SK-N-SH treated with all-trans-retinoic acid at 6 μM for 48 hours (cell line): ENCODE results near the gene MED9.

ENCODE experiments used
- ATAC-seq: fragments of 200-7000 bp; cut with Tn5 transposase; 3 replicates; pipeline ENCODE4 v1.9.1; 2020; ENCODE audit warnings: mild to moderate bottlenecking, moderate library complexity
- ARNTL ChIP-seq: fragments of 450-650 bp; formaldehyde crosslinking; IDR thresholded peaks from 2 replicates; pipeline ENCODE4 v1.5.0; 2020; ENCODE audit warnings: low read depth, mild to moderate bottlenecking, moderate library complexity, borderline replicate concordance
- BACH2 ChIP-seq: fragments of 250-450 bp; sonication (Bioruptor Pico); IDR thresholded peaks from 2 replicates; pipeline ENCODE4 v1.9.0; 2021; ENCODE audit warnings: mild to moderate bottlenecking, borderline replicate concordance
- CSDC2 ChIP-seq: fragments of 250-450 bp; sonication (Bioruptor Pico); IDR thresholded peaks from 2 replicates; pipeline ENCODE4 v1.5.0; 2020; ENCODE audit warnings: mild to moderate bottlenecking, moderate library complexity
- ESRRG ChIP-seq: fragments of 250-450 bp; sonication (Bioruptor Pico); IDR thresholded peaks from 2 replicates; pipeline ENCODE4 v1.6.1; 2021; ENCODE audit warnings: mild to moderate bottlenecking
- ISL1 ChIP-seq: fragments of 250-450 bp; sonication (Bioruptor Pico); IDR thresholded peaks from 2 replicates; pipeline ENCODE4 v2.1.2; 2022; ENCODE audit warnings: mild to moderate bottlenecking, moderate library complexity
- OSR1 ChIP-seq: fragments of 250-450 bp; sonication (Bioruptor Pico); IDR thresholded peaks from 2 replicates; pipeline ENCODE4 v1.8.0; 2022; ENCODE audit warnings: moderate library complexity, mild to moderate bottlenecking, inconsistent platforms
- PPARA ChIP-seq: fragments of 250-450 bp; sonication (Bioruptor Pico); IDR thresholded peaks from 2 replicates; pipeline ENCODE4 v1.5.0; 2020; ENCODE audit warnings: mild to moderate bottlenecking, borderline replicate concordance
- RARB ChIP-seq: fragments of 250-450 bp; sonication (Bioruptor Pico); IDR thresholded peaks from 2 replicates; pipeline ENCODE4 v1.8.0; 2021; ENCODE audit warnings: mild to moderate bottlenecking, moderate library complexity
- SNAI2 ChIP-seq: fragments of 250-450 bp; sonication (Bioruptor Pico); IDR thresholded peaks from 2 replicates; pipeline ENCODE4 v1.5.0; 2020; ENCODE audit warnings: mild to moderate bottlenecking, moderate library complexity
- TCF4 ChIP-seq: fragments of 250-450 bp; sonication (Bioruptor Pico); IDR thresholded peaks from 2 replicates; pipeline ENCODE4 v1.8.0; 2021; ENCODE audit warnings: mild to moderate bottlenecking, moderate library complexity, borderline replicate concordance
- TOX ChIP-seq: fragments of 250-450 bp; sonication (Bioruptor Pico); IDR thresholded peaks from 2 replicates; pipeline ENCODE4 v1.8.0; 2021; ENCODE audit warnings: mild to moderate bottlenecking, moderate library complexity, borderline replicate concordance
- ZC3H10 ChIP-seq: fragments of 250-450 bp; sonication (Bioruptor Pico); IDR thresholded peaks from 2 replicates; pipeline ENCODE4 v1.5.1; 2021; ENCODE audit warnings: mild to moderate bottlenecking, moderate library complexity
- ZFP3 ChIP-seq: fragments of 250-450 bp; sonication (Bioruptor Pico); IDR thresholded peaks from 2 replicates; pipeline ENCODE4 v1.5.0; 2020; ENCODE audit warnings: mild to moderate bottlenecking, moderate library complexity
- ZFP30 ChIP-seq: fragments of 450-650 bp; formaldehyde crosslinking; IDR thresholded peaks from 2 replicates; pipeline ENCODE4 v1.5.0; 2022; ENCODE audit warnings: mild to moderate bottlenecking, moderate library complexity
- ZNF565 ChIP-seq: fragments of 450-650 bp; formaldehyde crosslinking; conservative IDR thresholded peaks from 2 replicates; pipeline ENCODE4 v1.5.0; 2020; ENCODE audit warnings: low read depth, mild to moderate bottlenecking, moderate library complexity
- ZNF70 ChIP-seq: fragments of 450-650 bp; formaldehyde crosslinking; IDR thresholded peaks from 2 replicates; pipeline ENCODE4 v1.5.0; 2020; ENCODE audit warnings: mild to moderate bottlenecking, moderate library complexity
- ZNF8 ChIP-seq: fragments of 450-650 bp; formaldehyde crosslinking; IDR thresholded peaks from 2 replicates; pipeline ENCODE4 v1.5.0; 2020; ENCODE audit warnings: mild to moderate bottlenecking, moderate library complexity
- TF ChIP-seq, protein P1 (sequence below): fragments of 250-450 bp; sonication (Bioruptor Pico); IDR thresholded peaks from 2 replicates; pipeline ENCODE4 v1.8.0; 2021; ENCODE audit warnings: low read depth, mild to moderate bottlenecking, moderate library complexity, borderline replicate concordance
- TF ChIP-seq, protein P2 (sequence below): fragments of 250-450 bp; sonication (Bioruptor Pico); IDR thresholded peaks from 2 replicates; pipeline ENCODE4 v1.5.1; 2021; ENCODE audit warnings: mild to moderate bottlenecking, moderate library complexity
- TF ChIP-seq, protein P3 (sequence below): fragments of 250-450 bp; sonication (Bioruptor Pico); IDR thresholded peaks from 2 replicates; pipeline ENCODE4 v1.5.1; 2020; ENCODE audit warnings: low read depth, mild to moderate bottlenecking, moderate library complexity
- TF ChIP-seq, protein P4 (sequence below): fragments of 250-450 bp; sonication (Bioruptor Pico); IDR thresholded peaks from 2 replicates; pipeline ENCODE4 v1.5.0; 2020; ENCODE audit warnings: mild to moderate bottlenecking, moderate library complexity

The MED9 gene

DNA sequence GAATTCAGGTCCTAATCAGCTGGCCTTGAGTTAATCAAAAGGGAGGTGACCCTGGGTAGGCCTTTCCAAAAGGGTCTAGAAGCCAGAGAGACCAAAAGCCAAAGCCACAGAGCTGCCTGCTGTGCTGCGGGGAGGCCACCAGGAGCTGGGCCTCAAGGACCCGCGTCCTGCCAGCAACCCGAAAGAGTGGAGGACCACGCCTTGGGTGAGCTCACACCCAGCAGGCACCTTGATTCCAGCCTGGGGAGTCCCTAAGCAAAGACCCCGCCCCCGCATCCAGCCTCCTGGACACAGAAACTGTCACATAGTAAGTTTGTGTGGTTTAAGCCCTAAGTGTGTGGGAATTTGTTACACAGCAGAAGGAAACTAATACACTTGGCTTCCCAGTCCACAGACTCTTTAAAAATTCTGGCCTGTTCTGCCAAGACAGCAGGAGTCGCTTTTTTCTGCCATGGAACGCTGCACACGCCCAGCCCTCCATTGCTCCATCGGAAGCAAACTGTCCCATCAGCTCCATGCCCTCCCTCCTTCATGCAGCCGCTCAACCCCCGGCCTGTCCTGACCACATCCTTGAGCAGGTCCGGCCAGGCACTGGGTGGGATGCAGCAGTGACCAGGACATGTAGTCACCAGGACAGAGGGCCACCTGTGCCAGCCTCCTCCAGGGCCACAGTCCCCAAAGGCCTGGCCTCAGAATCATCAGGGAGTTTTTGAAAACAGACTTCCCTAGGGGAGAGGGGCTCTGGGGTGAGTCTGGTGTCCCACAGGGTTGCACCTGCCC lies 40.3 kb downstream of the MED9 start:
- TF ChIP-seq ARNTL: no peak
- TF ChIP-seq ZFP3 (CRISPR knock-in tag): no peak
- ATAC-seq: no peak

DNA sequence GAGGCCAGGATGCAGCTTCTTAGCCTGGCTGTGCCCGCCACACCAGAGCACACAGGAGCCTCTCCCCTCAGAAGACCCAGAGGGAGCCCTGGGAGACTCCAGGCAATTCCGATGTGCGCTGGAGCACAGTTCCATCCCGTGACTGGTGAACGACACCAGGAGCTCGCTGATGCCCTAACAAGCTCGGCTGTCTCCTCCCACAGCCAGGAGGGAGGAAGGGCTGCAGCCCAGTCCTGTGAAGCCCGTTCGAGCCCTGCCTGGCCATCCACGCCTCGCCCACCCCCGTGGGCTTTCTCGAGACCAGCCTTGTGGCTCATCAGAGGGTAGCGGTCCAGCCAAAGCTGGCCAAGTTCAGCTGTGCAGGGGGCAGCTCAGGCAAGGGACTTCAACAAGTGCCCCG lies 41.2 kb downstream of the MED9 start:
- no peak for ATAC-seq
- TF ChIP-seq BACH2 (CRISPR knock-in tag) (no peak), ZC3H10 (CRISPR knock-in tag) (no peak), ISL1 (CRISPR knock-in tag) (no peak), OSR1 (CRISPR knock-in tag) (no peak), ZNF8 (CRISPR knock-in tag) (no peak), RARB (no peak), ZNF70 (CRISPR knock-in tag) (no peak), ZFP3 (CRISPR knock-in tag) (no peak), PPARA (CRISPR knock-in tag) (no peak), ZNF565 (CRISPR knock-in tag) (no peak), TCF4 (CRISPR knock-in tag) (no peak), ZFP30 (CRISPR knock-in tag) (no peak), SNAI2 (CRISPR knock-in tag) (no peak), TOX (CRISPR knock-in tag) (no peak), ARNTL (no peak)
- TF ChIP-seq, protein P1, sequence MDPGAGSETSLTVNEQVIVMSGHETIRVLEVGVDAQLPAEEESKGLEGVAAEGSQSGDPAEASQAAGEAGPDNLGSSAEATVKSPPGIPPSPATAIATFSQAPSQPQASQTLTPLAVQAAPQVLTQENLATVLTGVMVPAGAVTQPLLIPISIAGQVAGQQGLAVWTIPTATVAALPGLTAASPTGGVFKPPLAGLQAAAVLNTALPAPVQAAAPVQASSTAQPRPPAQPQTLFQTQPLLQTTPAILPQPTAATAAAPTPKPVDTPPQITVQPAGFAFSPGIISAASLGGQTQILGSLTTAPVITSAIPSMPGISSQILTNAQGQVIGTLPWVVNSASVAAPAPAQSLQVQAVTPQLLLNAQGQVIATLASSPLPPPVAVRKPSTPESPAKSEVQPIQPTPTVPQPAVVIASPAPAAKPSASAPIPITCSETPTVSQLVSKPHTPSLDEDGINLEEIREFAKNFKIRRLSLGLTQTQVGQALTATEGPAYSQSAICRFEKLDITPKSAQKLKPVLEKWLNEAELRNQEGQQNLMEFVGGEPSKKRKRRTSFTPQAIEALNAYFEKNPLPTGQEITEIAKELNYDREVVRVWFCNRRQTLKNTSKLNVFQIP (CRISPR knock-in tag): no peak
- TF ChIP-seq, protein P2, sequence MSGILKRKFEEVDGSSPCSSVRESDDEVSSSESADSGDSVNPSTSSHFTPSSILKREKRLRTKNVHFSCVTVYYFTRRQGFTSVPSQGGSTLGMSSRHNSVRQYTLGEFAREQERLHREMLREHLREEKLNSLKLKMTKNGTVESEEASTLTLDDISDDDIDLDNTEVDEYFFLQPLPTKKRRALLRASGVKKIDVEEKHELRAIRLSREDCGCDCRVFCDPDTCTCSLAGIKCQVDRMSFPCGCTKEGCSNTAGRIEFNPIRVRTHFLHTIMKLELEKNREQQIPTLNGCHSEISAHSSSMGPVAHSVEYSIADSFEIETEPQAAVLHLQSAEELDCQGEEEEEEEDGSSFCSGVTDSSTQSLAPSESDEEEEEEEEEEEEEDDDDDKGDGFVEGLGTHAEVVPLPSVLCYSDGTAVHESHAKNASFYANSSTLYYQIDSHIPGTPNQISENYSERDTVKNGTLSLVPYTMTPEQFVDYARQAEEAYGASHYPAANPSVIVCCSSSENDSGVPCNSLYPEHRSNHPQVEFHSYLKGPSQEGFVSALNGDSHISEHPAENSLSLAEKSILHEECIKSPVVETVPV (CRISPR knock-in tag): no peak
- TF ChIP-seq, protein P3, sequence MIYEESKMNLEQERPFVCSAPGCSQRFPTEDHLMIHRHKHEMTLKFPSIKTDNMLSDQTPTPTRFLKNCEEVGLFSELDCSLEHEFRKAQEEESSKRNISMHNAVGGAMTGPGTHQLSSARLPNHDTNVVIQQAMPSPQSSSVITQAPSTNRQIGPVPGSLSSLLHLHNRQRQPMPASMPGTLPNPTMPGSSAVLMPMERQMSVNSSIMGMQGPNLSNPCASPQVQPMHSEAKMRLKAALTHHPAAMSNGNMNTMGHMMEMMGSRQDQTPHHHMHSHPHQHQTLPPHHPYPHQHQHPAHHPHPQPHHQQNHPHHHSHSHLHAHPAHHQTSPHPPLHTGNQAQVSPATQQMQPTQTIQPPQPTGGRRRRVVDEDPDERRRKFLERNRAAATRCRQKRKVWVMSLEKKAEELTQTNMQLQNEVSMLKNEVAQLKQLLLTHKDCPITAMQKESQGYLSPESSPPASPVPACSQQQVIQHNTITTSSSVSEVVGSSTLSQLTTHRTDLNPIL: no peak
- TF ChIP-seq, all 23 proteins: peak for 0

DNA sequence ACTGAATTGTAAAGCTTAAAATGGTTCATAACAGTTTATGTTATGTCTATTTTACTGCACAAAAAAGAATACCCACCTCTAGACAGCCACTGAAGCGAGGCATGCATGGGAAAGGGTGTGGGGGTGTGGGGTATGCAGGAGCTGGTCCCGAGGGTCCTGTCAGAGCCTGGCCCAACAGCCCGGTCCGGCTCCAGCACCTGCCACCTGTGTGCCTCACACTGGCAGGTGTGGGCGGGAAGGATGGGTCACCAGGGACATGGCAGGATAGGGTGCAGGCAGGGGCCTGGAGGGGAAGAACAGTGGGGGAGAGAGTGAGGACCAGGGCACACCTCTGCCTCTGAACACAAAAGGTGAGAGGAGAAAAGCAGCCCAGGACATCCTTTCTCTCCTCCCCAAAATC lies 42.2 kb downstream of the MED9 start:
- no peak for ATAC-seq
- TF ChIP-seq ZC3H10 (CRISPR knock-in tag): no peak
- no peak for TF ChIP-seq ZNF70 (CRISPR knock-in tag)
- no peak for TF ChIP-seq ZNF565 (CRISPR knock-in tag)
- no peak for TF ChIP-seq BACH2 (CRISPR knock-in tag)
- TF ChIP-seq, protein P4, sequence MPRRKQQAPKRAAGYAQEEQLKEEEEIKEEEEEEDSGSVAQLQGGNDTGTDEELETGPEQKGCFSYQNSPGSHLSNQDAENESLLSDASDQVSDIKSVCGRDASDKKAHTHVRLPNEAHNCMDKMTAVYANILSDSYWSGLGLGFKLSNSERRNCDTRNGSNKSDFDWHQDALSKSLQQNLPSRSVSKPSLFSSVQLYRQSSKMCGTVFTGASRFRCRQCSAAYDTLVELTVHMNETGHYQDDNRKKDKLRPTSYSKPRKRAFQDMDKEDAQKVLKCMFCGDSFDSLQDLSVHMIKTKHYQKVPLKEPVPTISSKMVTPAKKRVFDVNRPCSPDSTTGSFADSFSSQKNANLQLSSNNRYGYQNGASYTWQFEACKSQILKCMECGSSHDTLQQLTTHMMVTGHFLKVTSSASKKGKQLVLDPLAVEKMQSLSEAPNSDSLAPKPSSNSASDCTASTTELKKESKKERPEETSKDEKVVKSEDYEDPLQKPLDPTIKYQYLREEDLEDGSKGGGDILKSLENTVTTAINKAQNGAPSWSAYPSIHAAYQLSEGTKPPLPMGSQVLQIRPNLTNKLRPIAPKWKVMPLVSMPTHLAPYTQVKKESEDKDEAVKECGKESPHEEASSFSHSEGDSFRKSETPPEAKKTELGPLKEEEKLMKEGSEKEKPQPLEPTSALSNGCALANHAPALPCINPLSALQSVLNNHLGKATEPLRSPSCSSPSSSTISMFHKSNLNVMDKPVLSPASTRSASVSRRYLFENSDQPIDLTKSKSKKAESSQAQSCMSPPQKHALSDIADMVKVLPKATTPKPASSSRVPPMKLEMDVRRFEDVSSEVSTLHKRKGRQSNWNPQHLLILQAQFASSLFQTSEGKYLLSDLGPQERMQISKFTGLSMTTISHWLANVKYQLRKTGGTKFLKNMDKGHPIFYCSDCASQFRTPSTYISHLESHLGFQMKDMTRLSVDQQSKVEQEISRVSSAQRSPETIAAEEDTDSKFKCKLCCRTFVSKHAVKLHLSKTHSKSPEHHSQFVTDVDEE: no peak
- TF ChIP-seq, protein P3: no peak
- TF ChIP-seq SNAI2 (CRISPR knock-in tag): no peak
- no peak for TF ChIP-seq CSDC2
- TF ChIP-seq, protein P1 (CRISPR knock-in tag): no peak
- TF ChIP-seq ESRRG (CRISPR knock-in tag): no peak
- TF ChIP-seq PPARA (CRISPR knock-in tag): no peak
